Measurements from ENCODE around the gene HOXB1.

Gene HOXB1

DNA sequence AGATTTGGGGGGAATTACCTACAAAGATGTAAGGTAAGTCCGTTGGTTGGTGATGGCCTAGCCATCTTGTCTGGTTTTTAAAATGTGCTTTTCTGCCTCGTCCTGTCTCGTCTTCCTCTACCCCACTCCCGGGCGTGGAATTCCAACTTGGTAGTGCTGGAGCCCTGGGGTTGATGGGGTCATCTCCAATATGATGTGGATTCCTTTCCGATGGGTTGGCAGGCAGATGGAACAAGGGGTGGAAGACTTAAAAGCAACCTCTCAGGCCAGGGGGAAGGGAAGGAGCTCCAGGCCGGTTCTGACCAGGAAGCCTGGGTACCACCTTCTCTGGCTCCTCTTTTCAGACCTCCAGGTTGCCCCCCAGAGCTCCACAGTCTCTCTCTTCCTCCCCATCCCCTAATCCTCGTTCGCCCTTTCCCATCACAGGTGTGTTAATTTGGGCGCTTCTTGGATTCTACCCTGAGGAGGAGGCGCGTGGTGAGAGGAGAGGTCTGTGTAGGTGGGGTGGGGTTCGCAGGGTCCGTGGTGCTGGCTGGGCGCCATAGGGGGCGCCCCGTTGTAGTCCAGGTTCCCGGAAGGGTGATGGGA is 19.2 kb upstream of the HOXB1 start:
- H3K4me3 ChIP-seq (ENCODE audit: control insufficient read depth, low read depth, low read length) = peak overlapping the region; percentile 24
- DNase-seq (ENCODE audit: low read depth) = peak; percentile 77
- TF ChIP-seq, protein P1, sequence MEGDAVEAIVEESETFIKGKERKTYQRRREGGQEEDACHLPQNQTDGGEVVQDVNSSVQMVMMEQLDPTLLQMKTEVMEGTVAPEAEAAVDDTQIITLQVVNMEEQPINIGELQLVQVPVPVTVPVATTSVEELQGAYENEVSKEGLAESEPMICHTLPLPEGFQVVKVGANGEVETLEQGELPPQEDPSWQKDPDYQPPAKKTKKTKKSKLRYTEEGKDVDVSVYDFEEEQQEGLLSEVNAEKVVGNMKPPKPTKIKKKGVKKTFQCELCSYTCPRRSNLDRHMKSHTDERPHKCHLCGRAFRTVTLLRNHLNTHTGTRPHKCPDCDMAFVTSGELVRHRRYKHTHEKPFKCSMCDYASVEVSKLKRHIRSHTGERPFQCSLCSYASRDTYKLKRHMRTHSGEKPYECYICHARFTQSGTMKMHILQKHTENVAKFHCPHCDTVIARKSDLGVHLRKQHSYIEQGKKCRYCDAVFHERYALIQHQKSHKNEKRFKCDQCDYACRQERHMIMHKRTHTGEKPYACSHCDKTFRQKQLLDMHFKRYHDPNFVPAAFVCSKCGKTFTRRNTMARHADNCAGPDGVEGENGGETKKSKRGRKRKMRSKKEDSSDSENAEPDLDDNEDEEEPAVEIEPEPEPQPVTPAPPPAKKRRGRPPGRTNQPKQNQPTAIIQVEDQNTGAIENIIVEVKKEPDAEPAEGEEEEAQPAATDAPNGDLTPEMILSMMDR (conservative IDR thresholded peaks at IDR 0.05; ENCODE audit: control insufficient read depth, insufficient read depth, low read depth, low read length) = no peak

DNA sequence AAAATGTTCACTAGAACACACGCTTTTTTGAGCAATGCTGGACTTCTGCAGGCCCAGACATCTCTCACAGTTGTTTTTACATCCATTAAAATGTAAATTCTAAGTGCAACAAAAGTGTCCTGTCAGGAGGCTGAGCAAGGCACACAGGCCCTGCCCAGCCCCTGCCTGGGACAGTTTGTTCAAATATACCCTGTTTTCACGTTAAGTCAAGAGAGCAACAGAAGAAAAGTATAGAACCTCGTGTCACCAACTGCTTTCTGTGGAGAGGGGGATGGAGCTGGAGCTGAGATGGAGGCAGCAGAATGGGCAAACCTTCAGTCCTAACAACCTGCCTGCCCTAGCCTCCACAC is 18.4 kb upstream of the HOXB1 start:
- no peak for DNase-seq (ENCODE audit: low read depth)
- H3K4me3 ChIP-seq (ENCODE audit: control insufficient read depth, low read depth, low read length) = no peak overlapping the region
- TF ChIP-seq, protein P1 (conservative IDR thresholded peaks at IDR 0.05; ENCODE audit: control insufficient read depth, insufficient read depth, low read depth, low read length) = no peak

DNA sequence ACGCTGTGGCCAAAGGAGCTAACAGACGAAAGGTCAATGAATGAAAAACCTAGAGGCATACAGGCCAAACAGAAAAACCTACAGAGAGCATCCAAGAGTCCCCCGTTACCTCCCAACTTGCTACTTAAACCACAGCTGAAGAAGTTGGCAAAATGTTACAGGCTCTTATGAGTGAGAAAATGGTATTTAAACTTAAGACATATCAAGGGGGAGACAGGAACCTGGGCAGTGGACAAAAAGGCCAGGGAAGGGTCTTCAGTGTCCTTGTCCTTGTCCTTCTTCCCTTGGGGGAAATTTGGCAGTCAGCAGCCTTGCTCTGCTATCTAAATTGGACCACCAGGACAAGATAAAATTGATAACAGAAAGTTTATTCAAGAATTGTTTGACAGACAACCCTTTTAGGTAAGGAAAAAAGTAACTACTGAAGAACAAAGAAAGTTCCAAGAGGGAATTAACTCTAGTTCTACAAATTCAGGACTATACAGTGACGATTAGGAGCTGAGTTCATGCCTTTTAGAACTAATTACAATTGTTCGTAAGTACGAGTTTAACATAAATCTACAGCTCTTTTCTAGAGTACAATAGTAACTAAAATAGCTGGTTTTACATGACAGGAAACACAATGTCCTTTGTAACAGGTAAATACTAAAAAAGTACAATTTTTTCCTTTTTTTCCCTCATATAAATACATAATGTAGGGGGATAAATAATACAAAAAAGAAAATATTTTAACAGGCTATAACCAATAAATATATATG is 17.9 kb upstream of the HOXB1 start:
- H3K4me3 ChIP-seq (ENCODE audit: control insufficient read depth, low read depth, low read length) = no peak overlapping the region
- no peak for DNase-seq (ENCODE audit: low read depth)
- TF ChIP-seq, protein P1 (conservative IDR thresholded peaks at IDR 0.05; ENCODE audit: control insufficient read depth, insufficient read depth, low read depth, low read length) = no peak

DNA sequence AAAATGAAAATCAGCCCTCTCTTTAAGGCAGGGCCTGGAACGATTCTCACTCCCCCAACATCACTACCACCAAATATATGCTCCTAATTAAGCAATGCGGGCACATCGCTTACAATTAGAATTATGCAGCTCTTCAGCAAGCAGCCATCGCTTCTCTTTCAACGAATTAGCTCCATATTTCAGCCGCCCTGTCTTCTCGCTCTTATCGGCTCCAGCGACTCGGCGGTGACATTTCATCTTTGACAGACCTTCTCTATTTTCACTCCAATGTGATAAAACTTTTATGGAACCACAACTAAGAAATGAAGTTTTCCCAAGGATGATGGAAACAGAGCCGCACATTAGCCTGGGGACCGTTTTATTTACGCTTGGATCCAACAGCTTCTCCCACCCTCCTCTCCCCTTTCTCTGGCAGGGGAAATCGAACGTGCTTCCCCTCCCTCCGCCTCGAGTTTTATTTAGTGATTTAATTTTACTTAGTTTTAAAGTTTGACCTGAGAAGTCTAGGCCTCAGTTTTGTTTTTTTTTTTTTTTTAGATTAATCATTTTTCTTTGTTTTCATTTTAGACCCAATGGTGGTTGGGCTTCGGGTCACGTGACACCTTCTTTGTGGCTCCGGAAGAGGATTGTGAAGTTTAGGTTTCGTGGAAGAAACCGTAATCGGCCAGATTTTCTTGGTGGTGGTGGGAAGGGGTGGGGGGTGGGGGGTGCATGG is 17.2 kb upstream of the HOXB1 start:
- peak overlapping the region; percentile 44 for H3K4me3 ChIP-seq (ENCODE audit: control insufficient read depth, low read depth, low read length)
- peak; percentile 78 for DNase-seq (ENCODE audit: low read depth)
- TF ChIP-seq, protein P1 (conservative IDR thresholded peaks at IDR 0.05; ENCODE audit: control insufficient read depth, insufficient read depth, low read depth, low read length) = no peak

DNA sequence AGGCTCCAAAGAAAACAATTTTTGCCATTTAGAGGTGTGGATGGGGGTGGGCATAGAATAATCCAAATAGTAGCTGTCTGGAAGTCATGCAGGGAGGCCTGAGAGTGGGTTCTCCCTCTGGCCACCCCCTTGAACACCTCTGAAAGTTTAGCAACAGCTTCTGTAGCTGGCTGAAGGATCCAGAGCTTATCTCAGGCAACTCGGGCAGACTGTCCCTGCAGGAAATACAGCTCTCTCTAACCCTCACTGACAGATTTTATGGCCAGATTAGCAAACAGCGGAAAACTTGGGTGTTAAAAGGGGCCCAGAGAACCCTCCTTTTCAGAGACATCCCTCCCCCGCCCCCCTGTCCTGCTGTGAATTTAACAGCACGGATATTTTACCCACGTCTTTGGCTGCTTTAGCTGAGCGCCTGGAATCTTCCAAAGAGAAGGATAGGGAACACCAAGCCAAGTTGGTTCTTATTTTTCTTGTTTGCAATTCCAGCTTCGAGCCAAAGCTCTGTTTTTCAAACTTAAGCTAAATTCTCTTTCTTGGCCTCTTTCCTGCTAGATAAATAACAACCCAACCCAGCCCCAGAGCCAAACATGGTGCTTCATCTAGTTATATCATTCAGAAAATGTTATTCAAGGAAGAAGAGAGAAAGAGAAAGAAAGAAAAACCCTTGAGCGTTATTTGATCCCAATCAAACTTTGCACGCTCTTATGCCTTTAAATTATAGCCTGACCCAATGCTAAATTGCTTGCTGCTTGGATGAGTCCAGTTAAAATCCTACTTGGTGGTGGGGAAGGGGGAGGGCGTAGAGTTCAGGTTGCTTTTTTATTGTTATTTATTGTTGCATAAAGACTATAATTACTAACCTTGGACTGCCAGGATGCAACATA is 16.4 kb upstream of the HOXB1 start:
- DNase-seq (ENCODE audit: low read depth) = no peak
- TF ChIP-seq, protein P1 (conservative IDR thresholded peaks at IDR 0.05; ENCODE audit: control insufficient read depth, insufficient read depth, low read depth, low read length) = no peak
- H3K4me3 ChIP-seq (ENCODE audit: control insufficient read depth, low read depth, low read length) = peak overlapping the region; percentile 44

Measured in fibroblast of mammary gland (primary cell).